GM21528 (cell line): ENCODE measurements around the gene SGTA.

Experiments
- ATAC-seq: cut with Tn5 transposase; IDR thresholded peaks from one replicate; pipeline ENCODE4 v1.9.1; 2021; ENCODE audit warnings: mild to moderate bottlenecking, moderate library complexity; ENCODE audit not compliant: unreplicated experiment, low FRiP score

Gene SGTA

DNA sequence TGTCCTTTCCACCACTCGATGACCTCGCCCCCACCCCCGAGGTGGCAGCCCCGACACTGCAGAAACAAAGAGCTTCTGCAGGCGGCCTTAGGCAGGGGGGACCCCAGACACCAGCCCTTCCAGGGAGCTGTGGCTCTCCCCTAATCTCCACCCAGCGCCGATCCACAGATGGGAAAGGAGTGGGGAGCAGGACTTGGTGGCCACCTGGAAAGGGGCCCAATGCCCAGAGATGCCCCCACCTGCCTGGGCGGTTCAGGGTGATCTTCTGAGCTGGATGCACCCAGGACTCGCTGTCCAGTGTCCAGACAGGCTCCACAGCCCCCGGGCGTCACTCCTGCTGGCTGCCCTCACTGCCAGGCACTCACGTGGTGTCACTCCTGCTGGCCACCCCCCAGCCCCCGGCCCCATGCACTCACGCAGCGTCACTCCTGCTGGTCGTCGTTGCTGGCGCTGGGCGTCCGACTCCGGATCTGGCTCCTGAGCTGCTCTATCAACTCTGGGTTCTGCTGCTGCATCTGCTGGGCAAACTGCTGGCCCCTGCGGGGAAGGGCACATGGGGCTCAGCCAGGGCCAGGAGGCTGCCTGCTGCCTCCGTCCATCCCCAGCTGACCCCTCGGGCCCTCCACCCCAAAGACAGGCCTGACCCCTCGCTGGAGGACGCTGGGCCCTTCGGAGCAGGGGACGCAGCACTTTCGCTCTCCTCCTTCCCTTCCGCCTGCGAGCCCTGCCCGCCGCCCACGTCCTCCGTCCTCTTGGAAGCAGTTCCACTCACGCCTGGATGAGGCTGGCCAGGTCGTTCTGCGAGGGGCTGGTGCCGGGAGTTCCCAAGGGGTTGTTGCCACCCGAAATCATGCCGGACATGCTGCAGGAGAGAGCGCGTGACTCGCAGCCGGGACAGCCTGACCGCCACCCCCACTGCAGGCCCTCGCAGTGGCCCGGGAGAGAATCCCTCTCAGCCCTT lies 25.9 kb downstream of the SGTA start:
- ATAC-seq: no peak

DNA sequence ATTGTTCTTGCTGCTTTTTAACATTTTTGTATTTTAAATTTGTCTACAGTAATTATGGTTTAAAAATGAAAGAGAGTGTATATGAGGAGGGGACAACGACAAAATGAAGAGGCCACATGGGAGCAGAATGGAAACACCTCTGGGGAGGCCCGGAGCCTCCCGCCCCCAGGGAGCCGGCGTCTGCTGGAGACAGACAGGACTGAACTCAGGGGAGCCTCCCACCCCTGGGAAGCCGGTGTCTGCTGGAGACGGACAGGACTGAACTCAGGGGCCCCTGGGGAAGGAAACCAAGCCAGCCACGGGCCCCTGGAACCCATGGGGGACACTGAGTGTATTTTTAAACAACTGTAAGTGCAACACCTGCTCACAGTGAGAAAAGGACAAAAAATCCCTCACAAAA lies 26.6 kb downstream of the SGTA start:
- no peak for ATAC-seq

DNA sequence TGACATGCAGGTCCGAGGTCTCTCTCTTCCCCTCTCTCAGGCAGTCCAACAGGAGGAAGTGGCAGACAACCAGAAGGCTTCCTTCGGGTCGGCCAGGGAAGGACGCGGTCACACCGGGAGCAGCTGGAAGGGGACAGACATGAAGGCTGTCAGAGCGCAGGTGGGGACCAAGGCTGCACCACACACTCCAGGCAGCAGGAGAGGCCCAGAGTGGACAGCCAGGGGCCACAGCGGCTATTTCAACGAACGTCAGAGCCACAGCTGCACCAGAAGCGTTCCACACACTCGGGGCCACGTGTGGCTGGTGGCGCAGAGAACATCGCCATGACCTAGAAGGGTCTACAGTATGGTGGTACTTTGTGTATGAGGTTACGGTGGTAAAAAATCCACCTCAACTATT lies 27.3 kb downstream of the SGTA start:
- ATAC-seq: no peak

DNA sequence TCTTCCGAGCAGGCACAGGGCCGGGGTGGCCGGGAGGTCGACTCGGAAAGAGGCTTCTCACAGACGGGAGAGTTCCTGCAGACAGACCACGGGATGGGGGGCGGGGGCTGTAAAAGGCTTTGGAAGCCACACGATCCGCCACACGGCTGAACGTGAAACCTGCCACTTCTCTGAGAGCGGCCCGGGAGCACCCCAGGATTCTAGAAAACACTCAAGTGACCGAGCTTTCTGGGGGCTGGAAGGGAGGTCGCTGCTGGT lies 27.7 kb downstream of the SGTA start:
- ATAC-seq: no peak

DNA sequence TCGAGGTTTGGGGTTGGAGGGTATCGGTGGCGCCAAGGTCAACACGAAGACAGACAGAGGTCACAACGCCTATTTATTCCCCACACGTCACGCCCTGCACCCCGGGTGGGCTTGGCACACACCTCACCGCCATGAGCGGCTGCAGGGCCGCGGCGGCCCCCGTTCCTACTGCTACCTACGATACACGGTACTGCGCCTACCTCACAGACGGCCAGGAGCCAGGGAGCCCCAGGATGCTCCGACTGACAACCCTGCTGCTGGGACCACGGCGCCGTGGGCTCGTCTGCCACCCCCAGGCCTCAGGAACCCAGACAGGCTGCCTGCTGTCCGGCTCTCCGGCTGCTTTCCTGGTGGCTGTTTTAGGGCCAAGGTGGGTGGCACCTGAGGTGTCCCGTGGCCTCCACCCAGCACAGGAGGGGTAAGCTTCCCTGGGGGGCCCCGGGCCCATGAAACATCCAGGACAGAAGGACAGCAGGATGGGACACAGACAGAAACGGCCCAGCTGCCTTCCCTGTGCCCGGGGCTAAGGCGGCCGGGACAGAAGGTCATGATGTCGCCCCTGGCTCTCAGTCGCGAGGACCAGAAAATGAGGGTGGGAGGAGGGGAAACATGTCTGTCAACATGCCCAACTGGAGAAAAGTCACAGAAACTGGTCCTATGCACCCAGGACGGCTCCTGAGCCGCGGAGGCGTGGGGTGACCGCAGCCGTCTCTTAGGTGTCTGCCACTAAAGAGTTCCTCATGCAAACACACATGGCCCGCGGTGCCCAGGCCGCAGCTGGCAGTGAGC lies 28.2 kb downstream of the SGTA start:
- no peak for ATAC-seq

- no peak for ATAC-seq
Observed at GRCh38 chr19:2751438-2751830, 31.6 kb downstream of the SGTA start.

- ATAC-seq: no peak
Observed at GRCh38 chr19:2750808-2751437, 32.1 kb downstream of the SGTA start.

- no peak for ATAC-seq
Observed at GRCh38 chr19:2747349-2747748, 35.7 kb downstream of the SGTA start.

DNA sequence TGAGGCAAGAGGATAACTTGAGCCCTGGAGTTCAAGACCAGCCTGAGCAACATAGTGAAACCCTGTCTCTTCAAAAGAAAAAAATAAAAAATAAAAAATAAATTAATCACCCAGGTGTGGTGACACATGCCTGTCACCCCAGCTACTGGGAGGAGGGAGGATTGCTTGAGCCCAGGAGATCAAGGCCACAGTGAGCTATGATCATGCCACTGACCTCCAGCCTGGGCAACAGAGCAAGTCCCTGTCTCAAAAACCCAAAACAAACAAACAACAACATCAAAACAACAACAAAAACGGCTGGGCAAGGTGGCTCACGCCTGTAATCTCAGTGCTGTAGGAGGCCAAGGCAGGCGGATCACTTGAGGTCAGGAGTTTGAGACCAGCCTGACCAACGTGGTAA lies 39.0 kb downstream of the SGTA start:
- no peak for ATAC-seq

DNA sequence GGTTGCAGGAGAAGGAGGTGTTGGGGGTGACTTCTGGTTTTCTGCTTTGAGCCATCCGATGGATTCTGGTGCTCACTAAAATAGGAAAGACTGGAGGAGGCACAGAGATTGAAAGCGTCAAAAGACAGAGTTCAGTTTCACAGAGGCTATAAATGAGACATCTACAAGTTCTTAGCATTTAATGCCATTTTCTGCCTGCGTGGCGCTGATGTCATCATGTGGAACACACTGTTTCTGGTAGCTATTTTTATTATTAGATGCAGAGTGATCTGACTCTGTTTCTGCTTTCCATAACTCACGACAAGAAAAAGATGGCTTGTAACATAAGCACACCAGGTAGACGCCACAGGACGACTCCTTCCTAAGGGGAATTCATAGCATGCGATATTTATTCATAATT lies 40.0 kb downstream of the SGTA start:
- ATAC-seq: no peak

- ATAC-seq: no peak
Observed at GRCh38 chr19:2740314-2740656, 42.8 kb downstream of the SGTA start.

DNA sequence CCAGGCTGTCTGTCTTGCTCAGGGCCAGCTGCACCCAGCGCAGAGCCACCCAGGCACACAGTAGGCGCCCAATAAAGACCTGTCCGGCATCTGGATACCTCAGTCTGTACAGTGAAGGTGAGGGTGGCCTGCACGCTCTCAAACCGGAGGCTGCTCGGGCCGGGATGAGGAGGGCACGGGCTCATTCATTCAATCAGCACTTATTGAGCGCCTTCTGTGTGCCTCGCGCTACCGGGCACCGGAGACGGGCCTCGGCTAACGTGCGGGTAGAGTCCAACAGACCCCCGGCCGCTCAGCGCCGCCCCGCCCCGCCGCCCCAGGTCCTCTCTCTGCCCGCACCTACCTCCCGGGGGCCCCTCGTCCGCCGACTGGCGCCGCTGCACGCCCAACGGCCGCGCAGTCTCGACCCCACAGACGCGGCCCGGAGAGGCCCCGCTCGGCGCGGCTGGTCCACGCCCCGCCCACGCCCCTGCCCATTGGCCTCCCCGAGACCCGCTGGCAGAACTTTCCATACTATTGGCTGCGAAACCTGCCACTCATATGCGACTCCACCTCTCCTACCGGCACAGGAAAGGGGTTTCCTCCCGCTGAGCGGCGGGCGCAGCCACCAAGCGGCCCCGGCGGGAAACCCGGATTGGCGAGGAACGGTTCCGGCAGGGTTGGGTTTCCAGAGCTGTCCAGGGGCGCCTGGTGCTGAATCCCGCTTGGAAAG lies 43.3 kb downstream of the SGTA start, which contains the start of gene SLC39A3:
TSS of gene SLC39A3 (minus strand) at position 416 of the 712 bp plus-strand sequence. CDS start 2,760 bp downstream, outside the sequence.
- ATAC-seq: peak; percentile 90

GRCh38 chr19:2736550-2737190 lies 46.4 kb downstream of the SGTA start:
- no peak for ATAC-seq

DNA sequence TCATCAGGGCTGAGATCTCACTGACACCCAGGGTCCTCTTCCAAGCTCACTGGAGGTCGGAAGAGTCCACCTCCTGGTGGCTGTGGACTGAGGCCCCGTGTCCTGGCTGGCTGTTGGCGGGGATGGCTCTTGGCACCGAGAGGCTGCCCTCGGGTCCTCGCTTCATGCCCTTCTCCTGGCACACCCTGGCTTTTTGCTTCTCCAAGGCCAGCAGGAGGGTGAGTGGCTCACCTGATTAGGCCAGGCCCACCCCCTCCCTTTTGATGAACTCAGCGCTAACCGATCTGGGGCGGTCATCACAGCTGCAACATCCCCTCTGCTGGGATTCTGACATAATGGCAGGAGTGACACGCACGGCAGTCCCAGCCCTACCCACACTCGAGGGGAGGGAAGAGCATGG lies 47.7 kb downstream of the SGTA start:
- no peak for ATAC-seq

DNA sequence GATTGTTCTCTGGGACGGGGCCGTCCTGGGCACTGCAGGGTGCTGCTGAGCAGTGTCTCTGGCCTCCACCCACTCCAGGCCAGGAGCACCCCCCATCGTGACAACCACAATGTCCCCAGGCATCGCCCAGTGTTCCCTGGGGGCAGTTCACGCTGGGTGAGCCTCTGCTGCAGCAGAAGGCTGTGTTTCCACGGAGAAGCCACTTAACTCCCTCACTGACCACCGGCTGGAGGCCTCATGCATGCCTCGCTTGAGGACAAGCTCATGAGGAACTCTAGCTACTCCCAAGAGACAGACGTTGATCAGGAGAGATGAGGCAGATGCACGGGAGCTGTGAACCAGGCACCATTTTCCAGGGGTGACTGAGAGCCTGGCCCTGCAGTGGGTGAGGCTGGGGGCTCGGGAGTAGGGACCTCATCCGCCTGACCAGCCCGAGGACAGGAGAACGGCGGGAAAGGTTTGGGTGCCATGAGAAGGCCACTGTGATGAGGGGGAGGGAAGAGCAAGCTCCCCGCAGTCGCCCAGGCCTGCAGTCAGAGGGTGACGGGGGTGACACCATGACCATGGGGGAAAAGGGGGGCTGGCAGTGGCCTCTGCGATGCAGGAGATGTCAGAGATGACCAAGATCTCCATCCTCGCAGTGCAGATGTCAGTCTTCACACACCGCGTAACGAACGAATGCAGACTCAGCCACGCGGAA lies 48.3 kb downstream of the SGTA start:
- ATAC-seq: no peak

- no peak for ATAC-seq
Observed at GRCh38 chr19:2733930-2734588, 49.0 kb downstream of the SGTA start.

- no peak for ATAC-seq
Observed at GRCh38 chr19:2732883-2733282, 50.2 kb downstream of the SGTA start.

DNA sequence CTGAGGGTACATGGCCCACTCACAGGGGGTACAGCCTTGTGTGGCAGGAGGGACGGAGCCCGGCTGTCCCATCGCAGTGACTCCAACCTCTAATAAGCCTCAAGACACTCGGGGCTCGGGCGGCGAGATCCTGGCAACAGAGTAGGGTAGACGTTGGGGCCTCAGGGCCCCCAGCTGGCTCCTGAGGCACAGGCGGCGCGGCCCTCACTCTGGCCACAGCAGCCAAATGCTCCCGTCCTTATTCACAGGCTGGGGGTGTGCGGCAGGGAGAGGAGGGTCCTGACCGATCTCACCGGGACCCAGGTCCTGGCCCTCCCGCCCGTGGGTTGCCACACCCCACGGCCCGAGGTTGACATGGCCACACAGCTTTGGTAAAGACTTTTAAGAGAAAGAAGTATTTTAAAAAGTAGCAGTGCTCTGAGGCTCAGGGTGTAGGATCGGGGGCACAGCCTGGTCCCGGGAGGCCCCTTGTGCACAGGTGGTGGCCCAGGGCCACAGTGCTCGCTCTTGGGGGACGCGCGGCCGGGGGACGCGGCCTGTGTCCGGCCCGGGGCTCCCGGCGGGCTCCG lies 50.8 kb downstream of the SGTA start:
- ATAC-seq: no peak
